Mesothelial cell of epicardium (in vitro differentiated cells): ENCODE measurements around the gene FAM170B. TPM values are rescaled to one million over a fixed set of nuclear protein-coding genes. Genes with fewer than 3 reads are reported as not detected.

Experiments
- DNase-seq, 2 experiments: peaks; one replicate each; pipeline ENCODE4 v3.0.0; 2021; ENCODE audit warnings: low spot score in 2 of 2; ENCODE audit not compliant: unreplicated experiment in 2 of 2
- H3K27ac Mint-ChIP-seq: 2 replicates; pipeline ENCODE4 v1.8.0; 2021; ENCODE audit warnings: mixed read lengths
- H3K27me3 Mint-ChIP-seq: 2 replicates; pipeline ENCODE4 v1.8.0; 2021; ENCODE audit warnings: low read depth, mixed read lengths
- H3K36me3 Mint-ChIP-seq: 2 replicates; pipeline ENCODE4 v1.8.0; 2021; ENCODE audit warnings: mixed read lengths
- H3K4me1 Mint-ChIP-seq: 2 replicates; pipeline ENCODE4 v1.8.0; 2021; ENCODE audit warnings: mixed read lengths
- H3K4me3 Mint-ChIP-seq: 2 replicates; pipeline ENCODE4 v1.8.0; 2021; ENCODE audit warnings: mild to moderate bottlenecking, moderate library complexity, mixed read lengths
- H3K9me3 Mint-ChIP-seq: 2 replicates; pipeline ENCODE4 v1.8.0; 2021; ENCODE audit warnings: mixed read lengths
- total RNA-seq: library from RNA; stranded (reverse); gene quantifications from 3 replicates; pipeline ENCODE4 v1.2.1, GENCODE V29; 2021
- TF ChIP-seq, protein P1 (sequence below): fragments of 200-600 bp; sonication (generic); IDR thresholded peaks from one replicate; pipeline ENCODE4 v1.5.0; 2021; ENCODE audit warnings: antibody characterized with exemption; ENCODE audit not compliant: unreplicated experiment

FAM170B gene
- total RNA-seq, result not detected in 3 replicates

DNA sequence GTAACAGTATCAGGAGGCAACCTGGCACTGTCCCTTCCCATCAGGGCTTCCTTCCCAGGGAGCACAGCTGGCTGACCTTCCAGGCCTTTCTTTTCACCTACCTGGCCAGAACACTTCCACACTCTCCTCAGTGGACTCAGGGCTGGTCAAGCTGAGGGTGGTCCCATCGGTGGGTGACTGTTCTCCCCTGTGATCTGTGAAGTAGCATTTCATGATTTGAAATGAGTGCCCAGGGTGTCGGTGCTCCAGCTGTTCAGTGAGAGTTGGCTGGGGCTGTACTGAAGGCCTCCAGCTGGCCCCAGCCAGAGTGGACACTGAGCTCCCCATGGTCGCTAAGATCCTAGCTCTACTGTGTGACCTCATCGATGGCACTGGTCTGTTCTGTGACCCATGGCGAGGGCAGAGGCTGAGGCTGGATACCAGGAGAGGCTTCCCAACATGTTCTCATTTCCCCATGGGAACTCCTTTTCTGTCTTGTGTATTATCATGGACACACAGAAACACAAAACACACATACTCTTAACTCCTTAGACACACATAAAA lies at the start of gene FAM170B:
Gene FAM170B, minus strand, starts transcription at position 316 of the 543 bp plus-strand sequence. Its CDS starts 103 bp downstream, at position 213.
- H3K9me3 Mint-ChIP-seq, result peaks cover 8% of the 10 kb centered on the region
- H3K27ac Mint-ChIP-seq, result no peak within 1 kb of the TSS
- H3K27me3 Mint-ChIP-seq, result peaks cover 47% of the 10 kb centered on the region
- no peaks in the 10 kb centered on the region for H3K4me1 Mint-ChIP-seq
- no peaks in the 10 kb centered on the region for H3K36me3 Mint-ChIP-seq
- TF ChIP-seq, protein P1, sequence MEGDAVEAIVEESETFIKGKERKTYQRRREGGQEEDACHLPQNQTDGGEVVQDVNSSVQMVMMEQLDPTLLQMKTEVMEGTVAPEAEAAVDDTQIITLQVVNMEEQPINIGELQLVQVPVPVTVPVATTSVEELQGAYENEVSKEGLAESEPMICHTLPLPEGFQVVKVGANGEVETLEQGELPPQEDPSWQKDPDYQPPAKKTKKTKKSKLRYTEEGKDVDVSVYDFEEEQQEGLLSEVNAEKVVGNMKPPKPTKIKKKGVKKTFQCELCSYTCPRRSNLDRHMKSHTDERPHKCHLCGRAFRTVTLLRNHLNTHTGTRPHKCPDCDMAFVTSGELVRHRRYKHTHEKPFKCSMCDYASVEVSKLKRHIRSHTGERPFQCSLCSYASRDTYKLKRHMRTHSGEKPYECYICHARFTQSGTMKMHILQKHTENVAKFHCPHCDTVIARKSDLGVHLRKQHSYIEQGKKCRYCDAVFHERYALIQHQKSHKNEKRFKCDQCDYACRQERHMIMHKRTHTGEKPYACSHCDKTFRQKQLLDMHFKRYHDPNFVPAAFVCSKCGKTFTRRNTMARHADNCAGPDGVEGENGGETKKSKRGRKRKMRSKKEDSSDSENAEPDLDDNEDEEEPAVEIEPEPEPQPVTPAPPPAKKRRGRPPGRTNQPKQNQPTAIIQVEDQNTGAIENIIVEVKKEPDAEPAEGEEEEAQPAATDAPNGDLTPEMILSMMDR, result no peak
- DNase-seq, result no peak
- H3K4me3 Mint-ChIP-seq, result no peak within 1 kb of the TSS

DNA sequence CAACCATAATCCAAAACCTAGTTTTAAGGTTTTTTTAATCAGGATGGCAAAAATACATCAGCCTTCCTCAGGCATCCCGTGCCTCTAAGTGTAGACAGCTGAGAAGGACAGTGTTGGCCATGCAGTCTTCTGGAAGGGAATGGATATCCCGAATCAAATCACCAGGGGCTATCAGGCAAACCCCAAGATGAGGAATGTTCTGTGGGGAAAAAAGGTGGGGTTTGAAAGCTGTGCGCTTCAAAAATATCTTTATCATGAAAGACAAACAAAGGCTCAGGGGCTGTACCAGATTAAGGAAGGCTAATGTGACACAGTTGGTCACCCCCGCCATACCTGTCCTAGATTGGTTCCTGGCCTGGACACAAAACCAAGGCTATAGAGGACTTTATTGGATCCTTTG lies 49.0 kb upstream of the FAM170B start:
- Mint-ChIP-seq H3K4me3 (no peak overlapping the region), H3K4me1 (no peaks in the 10 kb centered on the region), H3K27me3 (peaks cover 48% of the 10 kb centered on the region), H3K9me3 (no peaks in the 10 kb centered on the region), H3K27ac (no peak overlapping the region), H3K36me3 (no peaks in the 10 kb centered on the region)
- TF ChIP-seq, protein P1, result no peak
- DNase-seq, result no peak

DNA sequence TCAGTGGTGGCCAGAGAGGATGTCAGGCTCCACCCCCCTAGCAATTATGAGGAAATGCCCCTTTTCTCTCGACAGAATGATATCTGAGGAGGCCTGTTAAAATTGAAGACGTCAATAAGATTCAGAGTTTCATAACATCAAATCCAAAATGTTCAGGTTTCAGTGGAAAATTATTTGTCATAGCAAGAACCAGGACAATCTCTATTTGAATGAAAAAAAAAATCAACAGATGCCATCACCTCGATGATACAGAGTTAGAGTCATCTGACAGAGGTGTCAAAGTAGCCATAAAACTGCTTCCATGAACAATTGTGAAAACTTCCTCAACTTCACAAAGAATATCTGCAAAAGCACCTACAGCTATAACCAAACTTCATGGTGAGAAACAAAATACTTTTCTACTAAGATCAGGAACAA lies 46.6 kb upstream of the FAM170B start:
- H3K4me3 Mint-ChIP-seq, result no peak overlapping the region
- no peaks in the 10 kb centered on the region for H3K9me3 Mint-ChIP-seq
- H3K4me1 Mint-ChIP-seq, result peaks cover 3% of the 10 kb centered on the region
- peaks cover 34% of the 10 kb centered on the region for H3K27me3 Mint-ChIP-seq
- no peak for DNase-seq
- TF ChIP-seq, protein P1, result no peak
- H3K36me3 Mint-ChIP-seq, result no peaks in the 10 kb centered on the region
- no peak overlapping the region for H3K27ac Mint-ChIP-seq

DNA sequence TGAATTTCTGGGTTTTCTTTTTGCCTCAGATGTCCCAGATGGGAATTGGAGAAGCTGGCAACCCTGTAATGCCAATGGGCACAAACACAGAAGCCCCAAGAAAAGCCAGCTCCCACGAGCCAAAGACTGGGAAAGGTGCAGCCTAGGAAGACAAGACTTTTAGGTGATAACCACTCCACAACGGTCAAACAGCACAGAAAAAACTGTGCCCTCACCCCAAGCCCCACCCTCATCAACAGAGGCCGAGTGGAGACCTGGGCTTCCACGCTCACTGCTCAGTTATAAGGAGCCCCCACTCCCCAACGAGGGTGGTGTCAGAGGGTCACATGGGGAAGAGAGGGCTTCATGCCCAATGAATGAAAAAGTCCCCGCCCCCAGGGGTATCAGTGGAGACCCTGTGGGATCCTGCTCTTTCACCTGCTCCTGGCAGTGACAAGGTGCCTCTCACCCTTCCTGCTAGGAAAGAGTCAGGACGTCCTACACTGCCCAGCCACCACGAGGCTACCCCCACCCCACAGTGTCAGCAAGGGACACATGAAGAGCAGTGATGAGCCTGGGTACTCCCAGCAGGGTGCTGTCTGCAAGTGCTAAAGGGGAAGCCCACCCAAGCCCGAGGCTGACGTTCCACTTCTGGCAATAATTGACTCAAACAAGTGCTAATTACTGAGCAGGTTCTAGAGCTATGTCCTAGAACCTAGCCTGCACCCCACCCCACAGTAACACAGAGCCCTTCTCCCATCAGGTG lies 46.0 kb upstream of the FAM170B start:
- no peak overlapping the region for H3K27ac Mint-ChIP-seq
- DNase-seq, result no peak
- no peaks in the 10 kb centered on the region for H3K36me3 Mint-ChIP-seq
- H3K4me1 Mint-ChIP-seq, result peaks cover 5% of the 10 kb centered on the region
- H3K9me3 Mint-ChIP-seq, result no peaks in the 10 kb centered on the region
- H3K27me3 Mint-ChIP-seq, result peaks cover 33% of the 10 kb centered on the region
- no peak overlapping the region for H3K4me3 Mint-ChIP-seq
- TF ChIP-seq, protein P1, result no peak

DNA sequence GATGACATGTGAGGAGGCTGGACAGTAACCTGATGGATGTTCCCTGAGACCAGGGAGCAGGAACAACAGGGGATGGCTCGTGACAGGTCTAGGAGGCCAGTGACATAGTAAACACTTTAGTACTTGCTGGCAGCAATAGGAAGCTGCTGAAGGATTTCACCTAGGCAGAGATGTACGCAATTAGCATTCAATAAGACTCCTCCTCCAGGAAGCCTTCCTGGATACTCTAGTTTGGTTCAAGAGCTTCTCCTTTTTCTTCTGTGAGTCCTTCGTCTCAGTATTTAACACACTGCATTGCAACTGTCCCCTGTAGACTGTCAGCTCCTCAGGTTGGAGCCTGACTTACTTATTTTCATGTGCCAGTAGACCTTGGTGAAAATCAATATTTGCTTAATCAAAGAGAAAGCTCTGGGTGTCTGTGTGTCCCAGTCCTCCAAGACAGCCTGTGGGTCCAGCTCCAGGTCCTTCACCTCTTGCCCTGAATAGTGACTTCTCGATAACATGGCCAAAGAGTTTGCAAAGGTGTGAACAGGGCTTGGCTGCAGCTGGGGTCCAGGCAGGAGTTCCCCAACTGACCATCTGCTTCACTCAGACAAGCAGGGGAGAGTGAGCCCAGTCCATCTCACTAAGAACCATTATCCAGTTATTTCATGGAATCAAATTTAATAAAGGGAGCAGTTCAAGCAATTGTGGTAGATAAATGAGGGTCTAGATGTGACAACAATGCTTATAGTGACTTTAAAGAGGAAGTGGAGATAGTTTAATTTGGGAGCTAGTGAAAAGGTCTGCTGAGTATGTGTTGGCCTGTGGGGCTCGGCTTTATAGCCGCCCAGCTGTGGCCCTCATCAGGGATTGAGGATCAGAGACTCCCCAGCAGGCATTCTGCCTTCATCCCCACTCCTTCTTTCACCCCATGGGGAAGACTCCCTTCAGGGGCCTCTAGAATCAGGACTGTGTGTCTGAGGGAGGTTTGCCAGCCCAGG lies 45.0 kb upstream of the FAM170B start:
- TF ChIP-seq, protein P1, result no peak
- Mint-ChIP-seq H3K4me3 (no peak overlapping the region), H3K36me3 (no peaks in the 10 kb centered on the region), H3K27ac (no peak overlapping the region), H3K9me3 (no peaks in the 10 kb centered on the region), H3K4me1 (peaks cover 7% of the 10 kb centered on the region), H3K27me3 (peaks cover 25% of the 10 kb centered on the region)
- no peak for DNase-seq
